Measurements from ENCODE around the gene AGR2. TPM values are rescaled to one million over a fixed set of nuclear protein-coding genes. Genes with fewer than 3 reads are reported as not detected.

The AGR2 gene
- total RNA-seq, 1 experiment from 2014 or later, result 378 TPM

- intact Hi-C loops (cut with micrococcal nuclease; ENCODE audit: unreplicated experiment), result no loop called here
- H3K27me3 Mint-ChIP-seq (ENCODE audit: unreplicated experiment), result no peaks in the 10 kb centered on the region
- CTCF ChIA-PET, result interaction anchor here (0.6 kb wide), 1 partner anchor 1333 kb away, joined by 4 read pairs; no protein-coding TSS in a partner anchor
- no peak overlapping the region for H3K4me3 Mint-ChIP-seq (ENCODE audit: low read depth, unreplicated experiment)
- H3K27ac Mint-ChIP-seq (ENCODE audit: unreplicated experiment), result no peak overlapping the region
- BruUV-seq (replicated peaks), result no TSS peak
- no peak for TF ChIP-seq CTCF (IDR thresholded peaks at IDR 0.05; ENCODE audit: unreplicated experiment)
- peaks cover 37% of the 10 kb centered on the region for H3K4me1 Mint-ChIP-seq (ENCODE audit: low read depth, unreplicated experiment)
- no peak for DNase-seq
- peaks cover 3% of the 10 kb centered on the region for H3K9me3 Mint-ChIP-seq (ENCODE audit: low read depth, unreplicated experiment)
- H3K36me3 Mint-ChIP-seq (ENCODE audit: insufficient read depth, unreplicated experiment), result no peaks in the 10 kb centered on the region
These were observed 44.7 kb upstream of the AGR2 start for GRCh38 chr7:16849296-16850148.

GRCh38 chr7:16847381-16847860 is 42.6 kb upstream of the AGR2 start:
- intact Hi-C loops (cut with micrococcal nuclease; ENCODE audit: unreplicated experiment), result loop anchor here (1.0 to 2.0 kb wide), 2 partner anchors 25 to 43 kb away; partner anchors contain the start of gene AGR2
- Mint-ChIP-seq H3K27me3 (ENCODE audit: unreplicated experiment) (no peaks in the 10 kb centered on the region), H3K36me3 (ENCODE audit: insufficient read depth, unreplicated experiment) (no peaks in the 10 kb centered on the region), H3K9me3 (ENCODE audit: low read depth, unreplicated experiment) (peaks cover 6% of the 10 kb centered on the region), H3K4me1 (ENCODE audit: low read depth, unreplicated experiment) (peaks cover 37% of the 10 kb centered on the region), H3K4me3 (ENCODE audit: low read depth, unreplicated experiment) (peak overlapping the region; percentile 26), H3K27ac (ENCODE audit: unreplicated experiment) (peak overlapping the region; percentile 68)
- no peak for TF ChIP-seq CTCF (IDR thresholded peaks at IDR 0.05; ENCODE audit: unreplicated experiment)
- BruUV-seq (replicated peaks), result no TSS peak
- peak; percentile 72 for DNase-seq
- CTCF ChIA-PET, result interaction anchor here (0.6 to 2.1 kb wide), 3 partner anchors 42 to 71 kb away, joined by 3 to 18 read pairs (median 3); no protein-coding TSS in a partner anchor

GRCh38 chr7:16846601-16847165 is 41.9 kb upstream of the AGR2 start:
- H3K4me1 Mint-ChIP-seq (ENCODE audit: low read depth, unreplicated experiment), result peaks cover 37% of the 10 kb centered on the region
- no TSS peak for BruUV-seq (replicated peaks)
- TF ChIP-seq CTCF (IDR thresholded peaks at IDR 0.05; ENCODE audit: unreplicated experiment), result no peak
- H3K36me3 Mint-ChIP-seq (ENCODE audit: insufficient read depth, unreplicated experiment), result no peaks in the 10 kb centered on the region
- peaks cover 6% of the 10 kb centered on the region for H3K9me3 Mint-ChIP-seq (ENCODE audit: low read depth, unreplicated experiment)
- H3K4me3 Mint-ChIP-seq (ENCODE audit: low read depth, unreplicated experiment), result peak overlapping the region; percentile 26
- no peak for DNase-seq
- peak overlapping the region; percentile 68 for H3K27ac Mint-ChIP-seq (ENCODE audit: unreplicated experiment)
- intact Hi-C loops (cut with micrococcal nuclease; ENCODE audit: unreplicated experiment), result loop anchor here (1.0 to 2.0 kb wide), 2 partner anchors 24 to 42 kb away; partner anchors contain the start of gene AGR2
- no peaks in the 10 kb centered on the region for H3K27me3 Mint-ChIP-seq (ENCODE audit: unreplicated experiment)
- CTCF ChIA-PET, result interaction anchor here (0.8 to 2.1 kb wide), 3 partner anchors 8 to 72 kb away, joined by 3 to 18 read pairs (median 4); no protein-coding TSS in a partner anchor

- peaks cover 6% of the 10 kb centered on the region for H3K9me3 Mint-ChIP-seq (ENCODE audit: low read depth, unreplicated experiment)
- peaks cover 37% of the 10 kb centered on the region for H3K4me1 Mint-ChIP-seq (ENCODE audit: low read depth, unreplicated experiment)
- TF ChIP-seq CTCF (IDR thresholded peaks at IDR 0.05; ENCODE audit: unreplicated experiment), result no peak
- CTCF ChIA-PET, result interaction anchor here (2.1 kb wide), 1 partner anchor 44 kb away, joined by 18 read pairs; no protein-coding TSS in a partner anchor
- H3K27me3 Mint-ChIP-seq (ENCODE audit: unreplicated experiment), result no peaks in the 10 kb centered on the region
- BruUV-seq (replicated peaks), result no TSS peak
- H3K4me3 Mint-ChIP-seq (ENCODE audit: low read depth, unreplicated experiment), result no peak overlapping the region
- no peak for DNase-seq
- intact Hi-C loops (cut with micrococcal nuclease; ENCODE audit: unreplicated experiment), result loop anchor here (2.0 kb wide), 1 partner anchor 41 kb away; the partner anchor contains the start of gene AGR2
- no peaks in the 10 kb centered on the region for H3K36me3 Mint-ChIP-seq (ENCODE audit: insufficient read depth, unreplicated experiment)
- H3K27ac Mint-ChIP-seq (ENCODE audit: unreplicated experiment), result no peak overlapping the region
These were observed 40.9 kb upstream of the AGR2 start for GRCh38 chr7:16845746-16846145.
